Lower leg skin (tissue), 4 donors: ENCODE results near the gene CERCAM. TPM values are rescaled to one million over a fixed set of nuclear protein-coding genes. Genes with fewer than 3 reads are reported as not detected.
A peak's percentile ranks its signal among the peaks of the same experiment; 100 is the strongest.
"Not testable (repeated sequence)": the region's sequence is repeated elsewhere in the genome, so short reads cannot be mapped to it uniquely, and the experiment has no call there.

Experiments used
- DNase-seq, 2 donors: peaks; one replicate each; pipeline ENCODE4 v3.0.0-alpha.2; 2019; ENCODE audit warnings: low spot score in 2 of 2
- H3K4me3 ChIP-seq: fragments of 200-600 bp; sonication (generic); 2 replicates; pipeline ENCODE4 v1.5.1; 2017; ENCODE audit warnings: mild to moderate bottlenecking, low read depth; ENCODE audit not compliant: poor library complexity, severe bottlenecking
- POLR2A ChIP-seq, 2 donors: fragments of 450-650 bp; IDR thresholded peaks; one replicate each; pipeline ENCODE4 v1.6.1; 2016 to 2017; ENCODE audit warnings: antibody characterized with exemption in 2 of 2, mild to moderate bottlenecking in 1 of 2, moderate library complexity in 1 of 2
- WGBS, 2 donors: methylation state at CpG; one replicate each; pipeline ENCODE4 v1.1.5; 2018; 5-methylcytosine and 5-hydroxymethylcytosine counted together
- intact Hi-C: fragments of 100-400 bp; cut with DNase I; formaldehyde crosslinking; loops from one replicate; pipeline ENCODE4 v1.15.0; 2023; ENCODE audit warnings: low total_unique reads
- total RNA-seq, 4 donors: library from RNA; depleted of rRNA; stranded (reverse); fragments of >200 nt; gene quantifications; one replicate each; pipeline ENCODE4 v1.1.0, GENCODE V29; 2016
- TF ChIP-seq, protein P1 (sequence below), 3 donors: fragments of 450-650 bp; IDR thresholded peaks; one replicate each; pipeline ENCODE4 v1.5.1; 2016; ENCODE audit warnings: antibody characterized with exemption in 3 of 3, mild to moderate bottlenecking in 3 of 3, moderate library complexity in 2 of 3

Gene CERCAM
- total RNA-seq, 4 donors from 2014 or later: 5.6 to 21.3 (median 7.3) TPM

- TF ChIP-seq POLR2A (IDR thresholded peaks at IDR 0.05): no peak
- intact Hi-C loops: loop anchor here (10.0 kb wide), 1 partner anchor 47 kb away; no protein-coding TSS in a partner anchor
- 44 to 48% methylated on average over 11 of the region's 11 CpGs for WGBS, 2 donors
- no peak for DNase-seq
- no peak overlapping the region for H3K4me3 ChIP-seq
Measured at GRCh38 chr9:128411364-128412119, 9.1 kb upstream of the CERCAM start.

DNA sequence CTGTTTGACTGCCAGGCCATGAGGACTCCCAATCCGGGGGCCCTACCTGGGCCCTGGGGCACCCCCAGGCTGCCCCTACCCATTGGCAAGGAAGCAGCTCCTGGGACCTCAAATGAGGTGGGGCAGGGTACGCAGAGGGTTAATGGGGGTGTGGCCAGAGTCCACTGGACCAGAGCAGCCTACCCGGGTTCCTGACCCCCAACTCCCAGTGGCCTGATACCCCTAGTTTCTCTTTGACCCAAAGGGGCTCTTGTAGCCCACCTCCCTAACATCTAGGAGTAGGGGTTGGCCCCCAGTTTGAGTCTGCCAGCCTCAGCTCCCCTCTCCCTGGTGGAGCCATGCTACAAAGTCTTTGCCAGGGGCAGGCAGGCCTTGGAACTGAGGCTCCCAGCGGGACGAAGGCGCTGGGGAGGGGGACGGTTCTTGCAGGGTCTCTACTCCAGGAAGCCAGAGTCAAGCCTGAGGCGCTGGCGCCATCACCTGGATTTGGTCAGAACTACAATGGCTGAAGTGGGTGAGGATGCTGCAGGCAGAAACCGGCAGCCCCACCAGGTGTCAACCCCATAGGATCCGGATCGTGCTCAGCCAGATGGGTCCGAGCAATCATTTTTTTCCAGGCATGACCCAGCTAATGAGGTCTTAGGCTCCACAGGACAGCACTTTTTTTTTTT, 8.4 kb upstream of the CERCAM start:
- TF ChIP-seq POLR2A (IDR thresholded peaks at IDR 0.05): no peak
- TF ChIP-seq, protein P1, sequence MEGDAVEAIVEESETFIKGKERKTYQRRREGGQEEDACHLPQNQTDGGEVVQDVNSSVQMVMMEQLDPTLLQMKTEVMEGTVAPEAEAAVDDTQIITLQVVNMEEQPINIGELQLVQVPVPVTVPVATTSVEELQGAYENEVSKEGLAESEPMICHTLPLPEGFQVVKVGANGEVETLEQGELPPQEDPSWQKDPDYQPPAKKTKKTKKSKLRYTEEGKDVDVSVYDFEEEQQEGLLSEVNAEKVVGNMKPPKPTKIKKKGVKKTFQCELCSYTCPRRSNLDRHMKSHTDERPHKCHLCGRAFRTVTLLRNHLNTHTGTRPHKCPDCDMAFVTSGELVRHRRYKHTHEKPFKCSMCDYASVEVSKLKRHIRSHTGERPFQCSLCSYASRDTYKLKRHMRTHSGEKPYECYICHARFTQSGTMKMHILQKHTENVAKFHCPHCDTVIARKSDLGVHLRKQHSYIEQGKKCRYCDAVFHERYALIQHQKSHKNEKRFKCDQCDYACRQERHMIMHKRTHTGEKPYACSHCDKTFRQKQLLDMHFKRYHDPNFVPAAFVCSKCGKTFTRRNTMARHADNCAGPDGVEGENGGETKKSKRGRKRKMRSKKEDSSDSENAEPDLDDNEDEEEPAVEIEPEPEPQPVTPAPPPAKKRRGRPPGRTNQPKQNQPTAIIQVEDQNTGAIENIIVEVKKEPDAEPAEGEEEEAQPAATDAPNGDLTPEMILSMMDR (IDR thresholded peaks at IDR 0.05): no peak
- DNase-seq: peak in 1 of 2 donors; percentile 35
- no peak overlapping the region for H3K4me3 ChIP-seq
- intact Hi-C loops: loop anchor here (10.0 kb wide), 1 partner anchor 47 kb away; no protein-coding TSS in a partner anchor
- WGBS, 2 donors: 18 to 22% methylated on average over 10 to 12 of the region's 13 CpGs

DNA sequence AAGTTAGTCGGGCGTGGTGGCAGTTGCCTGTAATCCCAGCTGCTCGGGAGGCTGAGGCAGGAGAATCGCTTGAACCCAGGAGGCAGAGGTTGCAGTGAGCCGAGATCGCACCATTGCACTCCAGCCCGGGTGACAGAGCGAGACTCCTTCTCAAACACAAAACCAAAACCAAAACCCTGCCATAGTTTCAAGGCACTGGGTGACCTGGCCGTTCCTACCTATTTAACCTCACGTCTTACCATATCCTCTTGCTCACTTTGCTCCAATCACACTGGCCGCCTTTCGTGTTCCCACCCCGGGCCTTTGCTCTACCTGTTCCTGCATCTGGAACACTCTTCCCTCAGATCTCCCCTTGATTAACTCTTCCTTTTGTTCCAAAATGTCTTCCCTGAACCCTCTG, 6.9 kb upstream of the CERCAM start:
- 85 to 88% methylated on average over 13 of the region's 13 CpGs for whole genome bisulfite sequencing, 2 donors
- DNase-seq, H3K4me3 ChIP-seq: not testable (repeated sequence)
- intact Hi-C loops: loop anchor here (10.0 kb wide), 1 partner anchor 49 kb away; no protein-coding TSS in a partner anchor

- intact Hi-C loops: loop anchor here (10.0 kb wide), 1 partner anchor 50 kb away; no protein-coding TSS in a partner anchor
- DNase-seq: no peak
- WGBS, 2 donors: 62 to 76% methylated on average over 3 of the region's 3 CpGs
- no peak overlapping the region for H3K4me3 ChIP-seq
- TF ChIP-seq, protein P1 (IDR thresholded peaks at IDR 0.05): no peak
- no peak for TF ChIP-seq POLR2A (IDR thresholded peaks at IDR 0.05)
Measured at GRCh38 chr9:128414461-128414860, 6.2 kb upstream of the CERCAM start.

DNA sequence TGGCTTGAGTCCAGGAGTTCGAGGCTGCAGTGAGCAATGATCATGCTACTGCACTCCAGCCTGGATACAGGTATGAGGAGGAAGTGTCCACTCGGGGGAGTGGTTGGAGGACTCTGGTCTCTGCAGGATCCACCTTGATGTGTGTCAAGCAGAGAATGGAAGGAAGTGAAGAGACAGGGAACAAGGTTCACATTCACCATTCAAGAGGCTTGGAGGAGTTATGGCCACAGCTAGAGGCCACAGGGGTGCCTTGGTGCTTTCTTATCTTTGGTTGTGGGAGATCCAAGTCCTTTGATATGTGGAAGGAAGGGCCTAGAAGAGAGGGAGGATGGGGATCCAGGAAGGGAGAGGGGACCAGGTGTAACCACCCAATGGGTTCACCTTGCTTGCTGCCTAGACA, 5.4 kb upstream of the CERCAM start:
- TF ChIP-seq, protein P1 (IDR thresholded peaks at IDR 0.05): no peak
- TF ChIP-seq POLR2A (IDR thresholded peaks at IDR 0.05): no peak
- intact Hi-C loops: loop anchor here (5.0 to 10.0 kb wide), 2 partner anchors 50 to 1513 kb away; no protein-coding TSS in a partner anchor
- WGBS, 2 donors: 78 to 81% methylated on average over 2 of the region's 2 CpGs
- no peak overlapping the region for H3K4me3 ChIP-seq
- no peak for DNase-seq

- no peak overlapping the region for H3K4me3 ChIP-seq
- TF ChIP-seq POLR2A (IDR thresholded peaks at IDR 0.05): no peak
- TF ChIP-seq, protein P1 (IDR thresholded peaks at IDR 0.05): no peak
- intact Hi-C loops: loop anchor here (5.0 to 10.0 kb wide), 2 partner anchors 51 to 1514 kb away; no protein-coding TSS in a partner anchor
- no peak for DNase-seq
- 28 to 30% methylated on average over 6 of the region's 6 CpGs for WGBS, 2 donors
Measured at GRCh38 chr9:128416014-128416413, 4.6 kb upstream of the CERCAM start.
